GM12891 (cell line): Measurements from ENCODE around the gene ZCCHC8.

ENCODE experiments used
- PAX5 ChIP-seq: IDR thresholded peaks from 2 replicates; pipeline ENCODE4 v1.6.1; 2011; ENCODE audit warnings: low read length, moderate library complexity, mild to moderate bottlenecking; ENCODE audit not compliant: insufficient read depth, severe bottlenecking
- POLR2A ChIP-seq: IDR thresholded peaks from 2 replicates; pipeline ENCODE4 v1.6.1; 2011; ENCODE audit warnings: low read depth, low read length, control low read depth
- POLR2AphosphoS5 ChIP-seq: IDR thresholded peaks from 2 replicates; pipeline ENCODE4 v1.6.1; 2011; ENCODE audit warnings: low read depth, low read length, control low read depth
- POU2F2 ChIP-seq: IDR thresholded peaks from 2 replicates; pipeline ENCODE4 v1.6.1; 2011; ENCODE audit warnings: low read depth, mild to moderate bottlenecking, control low read depth, low read length, moderate library complexity
- SPI1 ChIP-seq: IDR thresholded peaks from 2 replicates; pipeline ENCODE4 v1.6.1; 2011; ENCODE audit warnings: low read depth, low read length, control low read depth
- TAF1 ChIP-seq: IDR thresholded peaks from 2 replicates; pipeline ENCODE4 v1.6.1; 2011; ENCODE audit warnings: low read depth, low read length, control low read depth

GRCh38 chr12:122486805-122487426, 13.8 kb downstream of the ZCCHC8 start:
- TF ChIP-seq POLR2A (no peak), POLR2AphosphoS5 (no peak), PAX5 (no peak), POU2F2 (no peak), SPI1 (no peak), TAF1 (no peak)
